Ramos (cell line): Measurements from ENCODE around the gene DPP9.

Experiments
- in situ Hi-C: fragments of 300-500 bp; cut with MboI; formaldehyde crosslinking; loops from one replicate; pipeline ENCODE4 v1.14.3; 2022; ENCODE audit warnings: low sequenced_read_pairs; ENCODE audit not compliant: unreplicated experiment

DPP9 gene

DNA sequence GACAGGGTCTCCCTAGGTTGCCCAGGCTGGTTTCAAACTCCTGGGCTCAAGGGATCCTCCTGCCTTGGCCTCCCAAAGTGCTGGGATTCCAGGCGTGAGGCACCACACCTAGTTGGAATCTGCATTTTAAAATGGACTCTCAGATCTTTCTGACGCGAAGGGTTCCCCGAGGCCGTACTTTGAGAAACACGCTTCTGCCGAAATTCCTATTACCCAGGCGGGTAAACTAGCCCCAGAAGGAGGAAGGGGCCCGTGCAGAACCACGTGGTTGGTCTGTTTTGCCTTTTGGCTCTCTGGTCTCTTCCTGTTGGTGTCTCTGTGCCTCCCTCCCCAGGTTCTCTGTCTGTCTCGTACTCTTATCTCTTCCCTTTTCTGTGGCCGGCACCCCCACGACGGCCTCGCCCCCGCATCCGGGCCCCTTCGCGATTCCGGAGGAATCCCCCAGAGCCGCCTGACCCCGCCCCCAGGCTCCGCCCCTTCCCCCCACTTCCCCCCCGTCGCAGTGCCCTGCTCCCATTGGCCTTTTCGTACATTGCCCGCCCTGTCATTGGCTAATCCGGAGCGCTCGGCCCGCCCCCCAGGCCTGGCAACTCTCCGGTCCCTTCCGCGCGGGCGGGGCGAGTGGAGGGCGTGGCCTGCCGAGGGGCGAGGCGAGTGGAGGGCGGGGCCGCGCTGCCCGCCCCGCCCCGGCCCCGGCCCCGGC is 84.7 kb downstream of the DPP9 start, which contains the start of gene TNFAIP8L1:
TSS of gene TNFAIP8L1 (plus strand) at position 689 of the 703 bp plus-strand sequence. CDS start 12,354 bp downstream, outside the sequence.
- in situ Hi-C loops = no loop called here

DNA sequence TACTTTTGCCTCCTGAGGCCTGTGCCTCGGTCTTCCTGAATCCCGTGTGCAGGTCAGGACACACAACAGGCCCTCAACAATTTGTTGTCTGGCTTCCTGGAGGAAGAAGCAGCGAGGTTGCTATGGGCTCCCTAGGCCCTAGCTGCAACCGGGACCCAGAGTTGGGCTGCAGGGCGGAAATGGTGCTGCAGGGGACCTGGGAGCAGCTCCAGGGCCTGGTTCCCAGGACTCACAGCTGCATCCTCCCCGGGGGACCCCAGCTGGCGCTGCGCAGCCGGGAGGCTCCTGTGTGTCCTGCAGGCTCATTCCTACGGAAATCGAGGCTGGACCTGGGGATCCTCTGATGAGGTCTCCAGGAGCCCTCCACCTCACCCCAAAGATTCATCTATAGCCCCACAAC is 85.3 kb downstream of the DPP9 start:
- in situ Hi-C loops = no loop called here

DNA sequence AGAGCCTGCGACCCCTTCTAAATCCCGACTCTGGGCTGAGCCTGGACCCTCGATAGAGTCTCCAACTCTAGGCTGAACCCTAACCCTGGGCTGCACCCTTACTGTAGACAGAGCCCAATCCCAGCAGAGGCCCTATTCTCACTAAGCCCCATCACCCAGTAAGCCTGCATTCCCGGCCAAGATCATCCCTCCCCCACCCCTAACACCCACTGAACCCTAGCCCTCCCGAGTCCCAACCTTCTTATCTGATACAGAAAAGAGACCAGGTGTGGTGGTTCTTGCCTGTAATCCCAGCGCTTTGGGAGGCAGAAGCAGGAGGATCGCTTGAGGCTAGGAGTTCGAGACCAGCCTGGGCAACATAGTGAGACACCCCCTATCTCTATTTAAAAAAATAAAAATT is 86.9 kb downstream of the DPP9 start:
- in situ Hi-C loops = no loop called here

DNA sequence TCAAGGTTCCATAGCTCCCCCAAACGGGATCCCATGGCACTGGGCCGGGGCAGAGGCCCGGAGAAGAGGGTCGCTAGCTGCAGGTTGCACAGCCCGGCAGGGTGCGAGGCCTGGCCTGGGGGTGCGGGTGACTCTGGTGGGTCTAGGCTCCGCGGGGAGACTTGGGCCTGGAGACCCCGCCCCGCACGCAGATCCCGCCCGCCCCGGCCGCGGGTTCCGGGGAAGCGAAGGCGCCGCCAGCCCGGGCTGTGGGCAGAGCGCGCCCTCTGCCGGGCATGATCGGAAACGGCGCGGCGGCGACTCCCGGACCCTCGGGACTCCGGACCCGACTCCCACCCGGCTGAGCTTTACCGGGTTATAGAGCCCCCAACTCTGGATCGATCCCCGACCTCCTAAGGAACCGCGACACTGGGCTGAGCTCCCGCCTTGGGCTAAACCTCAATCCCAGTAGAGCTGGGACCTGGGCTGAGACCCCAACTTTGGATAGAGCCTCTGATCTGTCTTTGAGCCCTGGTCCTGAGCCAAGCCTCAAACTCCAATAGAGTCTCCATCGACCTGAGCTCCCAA is 87.4 kb downstream of the DPP9 start:
- in situ Hi-C loops = no loop called here

DNA sequence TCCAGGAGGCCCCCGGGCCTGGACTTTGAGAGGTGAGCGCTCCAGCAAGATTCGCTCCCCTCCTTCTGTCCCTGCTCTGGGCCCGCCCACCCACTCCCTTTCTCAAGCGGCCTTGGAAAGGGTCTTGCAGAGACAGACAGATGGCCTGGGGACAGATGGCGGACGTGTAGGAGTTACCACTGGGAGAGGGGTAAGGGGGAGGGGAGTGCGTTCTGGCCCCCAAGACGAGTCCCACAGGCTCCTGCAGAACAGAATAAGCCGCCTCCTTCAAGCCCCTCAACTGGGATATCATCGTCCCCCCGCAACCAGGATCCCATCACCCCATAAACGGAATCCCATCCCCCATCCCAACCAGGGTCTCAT is 87.9 kb downstream of the DPP9 start:
- in situ Hi-C loops = no loop called here

DNA sequence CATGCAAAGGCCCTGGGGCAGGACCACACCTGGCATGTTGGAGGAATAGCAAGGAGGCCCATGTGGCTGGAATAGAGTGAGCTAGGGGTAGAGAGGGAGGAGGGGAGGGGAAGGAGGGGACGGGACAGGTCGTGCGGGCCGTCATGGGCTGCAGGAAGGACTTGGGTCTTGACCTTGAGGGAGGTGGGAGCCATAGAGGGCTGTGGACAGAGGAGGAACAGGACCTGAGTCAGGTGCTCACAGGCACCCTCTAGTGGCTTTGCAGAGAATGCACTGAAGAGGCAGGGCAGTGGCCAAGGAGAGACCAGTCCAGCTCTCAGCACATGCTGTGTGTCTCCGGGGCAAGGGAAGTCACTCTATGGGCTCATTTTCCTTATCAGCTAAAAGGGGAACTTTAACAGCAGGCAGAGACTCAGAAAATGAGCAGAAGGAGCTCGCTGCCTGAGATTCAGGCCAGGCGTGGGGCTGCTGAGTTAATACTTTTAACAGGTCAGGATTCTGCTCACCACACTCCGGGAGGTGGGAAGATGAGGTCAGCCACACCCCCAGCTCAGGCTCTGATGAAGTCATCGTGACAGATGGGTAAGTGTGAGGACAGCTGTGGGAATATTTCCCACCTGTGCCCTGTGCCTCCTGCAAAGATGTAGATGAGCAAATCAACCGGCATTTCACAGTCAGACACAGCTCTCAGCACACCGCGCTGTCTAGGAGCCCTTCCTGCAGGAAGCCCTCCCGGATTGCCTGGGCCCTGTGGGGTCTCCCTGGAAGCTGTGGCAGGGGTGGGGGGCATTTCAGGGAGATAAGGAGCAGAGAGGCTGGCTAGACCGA is 90.3 kb downstream of the DPP9 start:
- in situ Hi-C loops = loop anchor here (5.0 kb wide), 1 partner anchor 46 kb away; no protein-coding TSS in a partner anchor
